ENCODE results near the gene TUNAR.

- TF ChIP-seq TSHZ2 (CRISPR knock-in tag; IDR thresholded peaks at IDR 0.05) (no peak), ISL1 (CRISPR knock-in tag; IDR thresholded peaks at IDR 0.05) (no peak), PATZ1 (CRISPR knock-in tag; IDR thresholded peaks at IDR 0.05; ENCODE audit: borderline replicate concordance) (no peak), TOX (CRISPR knock-in tag; IDR thresholded peaks at IDR 0.05; ENCODE audit: borderline replicate concordance) (no peak)
Observed at GRCh38 chr14:95892142-95892541, 15.5 kb downstream of the TUNAR start.
